ENCODE measurements around the gene LASP1. TPM values are rescaled to one million over a fixed set of nuclear protein-coding genes. Genes with fewer than 3 reads are reported as not detected.

Gene LASP1
- total RNA-seq, 2 experiments from 2014 or later, result 268 to 276 TPM

DNA sequence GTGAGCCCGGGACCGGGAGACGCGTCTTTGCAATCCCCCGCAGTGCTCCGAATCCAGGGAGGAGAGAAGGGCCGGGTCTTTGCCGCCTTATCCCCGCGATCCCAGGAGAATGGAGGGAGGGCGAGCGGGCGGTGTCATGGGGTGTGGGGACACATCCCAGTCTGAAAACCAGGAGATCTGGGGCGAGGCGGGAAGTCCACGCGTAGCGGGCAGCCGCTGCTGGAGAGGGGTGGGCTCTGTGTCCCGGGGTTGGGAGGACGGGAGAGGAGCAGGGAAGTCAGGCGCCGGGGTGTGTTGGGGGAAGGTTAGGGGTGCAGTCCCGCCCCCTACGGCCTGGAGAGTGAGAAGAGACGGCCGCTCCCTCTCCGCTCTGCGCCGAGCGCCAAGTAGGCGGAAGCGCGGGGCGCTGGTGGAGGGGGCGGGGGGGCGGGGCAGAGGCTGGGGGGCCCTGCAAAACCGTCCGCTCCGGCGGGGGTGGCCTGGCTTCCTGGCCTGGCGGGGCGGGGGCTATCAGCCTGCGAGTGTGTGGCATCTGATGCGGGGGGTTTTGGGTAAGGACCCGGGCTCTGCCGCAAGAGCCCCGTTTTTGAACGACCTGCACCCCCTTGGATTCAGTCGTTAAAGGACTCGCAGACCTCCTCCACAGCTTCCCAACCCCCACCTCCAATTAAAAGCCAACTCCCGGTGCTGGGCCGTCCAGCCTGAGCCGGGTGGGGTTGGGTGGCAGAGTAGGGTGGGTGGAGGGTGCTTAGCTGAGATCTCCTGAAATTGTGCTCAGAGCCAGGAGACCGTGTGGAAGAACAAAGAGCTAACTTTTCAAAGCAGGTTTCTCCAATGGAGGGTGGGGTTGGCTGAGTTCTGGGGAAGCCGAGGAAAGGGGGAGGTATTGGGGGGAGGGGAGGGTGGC is 654 bp downstream of the LASP1 start:
- ChIA-PET POLR2A (interaction anchor here (0.8 to 5.9 kb wide), 15 partner anchors 10 to 284 kb away, joined by 3 to 113 read pairs (median 7); partner anchors contain the start of genes CWC25, FBXO47, LASP1NB and RPL23), CTCF (interaction anchor here (0.8 to 8.3 kb wide), 17 partner anchors 11 to 304 kb away, joined by 4 to 82 read pairs (median 8); partner anchors contain the start of genes LASP1NB, PLXDC1, PSMB3 and RPL23)

DNA sequence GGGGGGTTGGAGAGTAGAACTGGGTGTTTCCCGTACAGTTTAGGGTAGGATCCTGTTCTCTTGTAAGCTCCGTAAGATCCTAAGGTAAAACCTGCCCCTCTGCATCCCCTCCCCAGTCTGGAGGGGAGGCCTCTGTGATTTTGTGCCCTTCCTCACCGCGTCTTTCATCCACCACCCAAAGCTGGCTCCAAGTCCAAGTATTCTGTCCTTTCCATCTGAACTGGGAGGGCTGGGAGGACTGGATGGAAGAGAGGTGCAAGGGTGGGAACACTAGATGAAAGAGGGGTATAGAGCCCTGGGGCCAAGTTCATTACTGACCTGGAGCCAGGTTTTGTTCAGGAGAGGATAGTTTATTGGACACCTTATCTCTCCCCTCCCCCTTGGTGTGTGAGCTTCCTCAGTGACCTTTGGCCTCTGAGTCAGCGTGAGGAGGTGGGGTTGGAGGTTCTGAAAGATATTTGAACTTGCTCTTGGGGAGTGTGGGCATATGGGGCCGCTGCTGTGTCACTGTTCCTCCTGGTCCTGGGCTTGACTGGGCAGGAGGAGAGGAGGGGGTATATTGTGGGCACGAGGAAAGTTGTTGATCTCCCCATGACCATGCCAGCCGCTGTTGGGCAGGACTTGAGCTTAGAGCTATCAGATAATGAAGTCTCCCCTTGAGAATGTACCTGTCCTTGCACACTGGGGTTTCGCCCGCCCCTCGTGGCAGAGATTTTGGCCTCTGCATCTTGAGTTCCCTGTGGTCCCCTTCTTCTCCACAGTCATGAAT is 1.6 kb downstream of the LASP1 start:
- POLR2A ChIA-PET, result interaction anchor here (0.8 to 5.9 kb wide), 10 partner anchors 10 to 54 kb away, joined by 3 to 113 read pairs (median 6); partner anchors contain the start of genes LASP1NB and RPL23
- CTCF ChIA-PET, result interaction anchor here (0.8 to 8.3 kb wide), 13 partner anchors 10 to 303 kb away, joined by 3 to 82 read pairs (median 12); partner anchors contain the start of genes LASP1NB, PLXDC1 and RPL23
- Mint-ChIP-seq H3K4me1 (ENCODE audit: low read depth) (peaks cover 66% of the 10 kb centered on the region), H3K27ac (peak overlapping the region; percentile 83), H3K36me3 (ENCODE audit: low read depth) (peaks cover 40% of the 10 kb centered on the region), H3K4me3 (peak overlapping the region; percentile 99), H3K9me3 (ENCODE audit: insufficient read depth) (no peaks in the 10 kb centered on the region), H3K27me3 (ENCODE audit: low read depth) (no peaks in the 10 kb centered on the region)
- peak; percentile 15 for ATAC-seq
- peak; percentile 86 for DNase-seq

More for the DNA sequence above, 654 bp downstream of the LASP1 start:
- peaks cover 40% of the 10 kb centered on the region for H3K36me3 Mint-ChIP-seq (ENCODE audit: low read depth)
- ATAC-seq (peak; percentile 55), DNase-seq (peak; percentile 86)
- H3K4me3 Mint-ChIP-seq, result peak overlapping the region; percentile 99
- H3K27me3 Mint-ChIP-seq (ENCODE audit: low read depth), result no peaks in the 10 kb centered on the region
- H3K4me1 Mint-ChIP-seq (ENCODE audit: low read depth), result peaks cover 58% of the 10 kb centered on the region
- H3K27ac Mint-ChIP-seq, result peak overlapping the region; percentile 95
- H3K9me3 Mint-ChIP-seq (ENCODE audit: insufficient read depth), result no peaks in the 10 kb centered on the region

DNA sequence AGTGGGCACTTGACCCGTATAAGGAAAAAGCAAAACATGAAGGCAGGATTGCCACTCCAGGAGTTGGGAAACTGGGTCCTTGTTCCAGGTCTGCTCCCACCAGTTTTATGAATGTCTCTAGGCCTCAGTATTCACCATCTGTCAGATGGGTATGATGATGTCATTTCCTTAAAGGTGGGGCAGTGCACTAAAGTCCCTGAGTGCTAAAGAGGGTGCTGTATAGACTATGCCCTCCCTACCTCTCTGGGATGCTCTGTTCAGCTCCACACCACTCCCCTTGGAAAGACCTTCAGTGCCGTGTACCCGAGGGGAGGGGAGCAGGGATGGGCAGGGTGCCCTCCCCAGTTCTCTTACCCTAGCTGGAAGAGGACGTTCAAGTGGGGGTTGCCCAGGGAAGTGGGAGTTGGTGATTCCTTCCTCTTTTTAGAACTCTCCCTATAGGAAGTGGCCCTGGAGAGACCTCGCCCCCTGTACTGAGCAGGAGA is 2.2 kb downstream of the LASP1 start:
- H3K4me3 Mint-ChIP-seq, result peak overlapping the region; percentile 99
- no peak for DNase-seq
- peaks cover 72% of the 10 kb centered on the region for H3K4me1 Mint-ChIP-seq (ENCODE audit: low read depth)
- H3K36me3 Mint-ChIP-seq (ENCODE audit: low read depth), result peaks cover 46% of the 10 kb centered on the region
- no peaks in the 10 kb centered on the region for H3K9me3 Mint-ChIP-seq (ENCODE audit: insufficient read depth)
- POLR2A ChIA-PET, result interaction anchor here (0.7 to 5.9 kb wide), 10 partner anchors 9 to 52 kb away, joined by 3 to 113 read pairs (median 4); partner anchors contain the start of gene RPL23
- peak overlapping the region; percentile 83 for H3K27ac Mint-ChIP-seq
- no peaks in the 10 kb centered on the region for H3K27me3 Mint-ChIP-seq (ENCODE audit: low read depth)
- CTCF ChIA-PET, result interaction anchor here (1.1 to 8.3 kb wide), 11 partner anchors 10 to 303 kb away, joined by 3 to 82 read pairs (median 9); partner anchors contain the start of genes LASP1NB and PLXDC1
- no peak for ATAC-seq

DNA sequence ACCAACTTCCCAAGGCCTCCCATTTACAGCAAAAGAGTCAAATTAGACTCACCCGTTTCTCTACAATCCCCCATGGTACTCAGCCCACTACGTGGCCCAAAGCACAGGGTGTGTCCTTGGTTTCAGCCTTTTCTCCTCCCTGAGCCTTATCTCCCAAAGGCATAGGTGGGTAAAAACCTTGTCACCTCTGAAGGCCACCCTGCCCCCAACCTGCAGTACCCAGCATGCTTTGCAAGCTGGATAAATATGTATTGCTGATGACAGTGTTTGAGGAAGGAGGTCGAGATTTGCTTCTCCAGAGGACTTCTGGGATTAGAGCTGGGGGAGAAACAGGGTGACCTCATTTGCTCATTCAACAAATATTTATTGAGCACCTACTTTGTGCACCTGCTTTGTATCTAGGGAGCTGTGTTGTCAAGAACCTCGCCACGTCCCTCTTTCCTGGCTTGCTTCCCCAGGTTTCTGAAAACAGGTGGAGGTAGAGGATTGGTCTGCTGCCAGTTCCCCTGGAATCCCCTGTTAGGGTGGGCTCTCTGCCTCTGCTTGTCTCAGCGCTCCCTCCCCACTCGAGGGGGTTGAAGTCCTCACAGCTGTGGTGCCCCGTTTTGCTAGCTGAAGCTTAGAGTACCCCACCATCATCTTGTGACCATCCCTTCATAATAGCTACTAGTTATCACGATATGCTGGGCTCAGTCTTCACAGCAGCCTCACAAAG is 3.0 kb downstream of the LASP1 start:
- Mint-ChIP-seq H3K9me3 (ENCODE audit: insufficient read depth) (no peaks in the 10 kb centered on the region), H3K27me3 (ENCODE audit: low read depth) (no peaks in the 10 kb centered on the region), H3K4me3 (peak overlapping the region; percentile 99), H3K27ac (peak overlapping the region; percentile 83), H3K36me3 (ENCODE audit: low read depth) (peaks cover 50% of the 10 kb centered on the region), H3K4me1 (ENCODE audit: low read depth) (peaks cover 74% of the 10 kb centered on the region)
- ChIA-PET CTCF (interaction anchor here (1.2 to 8.3 kb wide), 6 partner anchors 9 to 280 kb away, joined by 5 to 82 read pairs (median 14); partner anchors contain the start of gene LASP1NB), POLR2A (interaction anchor here (0.6 to 2.4 kb wide), 9 partner anchors 9 to 280 kb away, joined by 3 to 16 read pairs (median 3); partner anchors contain the start of gene RPL23)
- DNase-seq, result no peak
- ATAC-seq, result no peak

DNA sequence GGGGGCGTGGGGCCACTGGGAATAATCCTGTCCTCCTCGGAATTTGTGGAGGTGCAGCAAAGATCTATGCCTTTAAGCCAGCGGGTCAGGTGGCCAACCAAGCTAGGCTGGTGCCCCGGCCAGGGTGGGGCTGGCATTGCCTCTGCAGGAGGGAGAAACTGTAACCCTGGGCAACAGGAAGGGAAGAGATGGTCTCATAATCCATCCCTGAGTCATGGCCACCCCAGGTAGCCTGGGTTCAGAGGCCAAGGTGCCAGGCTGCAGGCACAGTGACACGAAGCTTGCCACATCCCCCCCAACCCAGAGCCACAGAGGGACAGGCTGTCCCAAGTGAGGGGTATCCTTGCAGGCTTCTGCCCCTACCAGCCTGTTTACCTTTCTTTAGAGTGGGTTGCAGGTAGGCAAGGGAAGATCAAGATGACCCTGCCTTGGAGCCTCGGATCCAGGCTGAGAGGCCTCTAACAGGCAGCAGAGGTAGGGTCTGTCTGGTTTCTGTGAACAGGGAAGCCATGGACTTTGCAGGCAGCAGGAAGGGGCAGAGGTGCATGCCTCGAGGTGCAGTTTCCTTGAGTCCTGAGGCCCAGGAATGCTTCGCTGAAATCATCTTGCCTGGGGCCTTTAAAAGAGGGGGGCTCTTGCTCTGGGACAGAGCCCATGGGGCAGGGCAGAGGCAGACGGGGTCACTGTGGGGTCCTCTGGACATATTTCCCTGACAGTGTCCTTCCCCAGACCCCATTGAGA is 4.0 kb downstream of the LASP1 start:
- H3K9me3 Mint-ChIP-seq (ENCODE audit: insufficient read depth), result no peaks in the 10 kb centered on the region
- POLR2A ChIA-PET, result interaction anchor here (0.8 to 2.1 kb wide), 5 partner anchors 8 to 25 kb away, joined by 3 to 9 read pairs (median 5); partner anchors contain the start of gene RPL23
- H3K4me1 Mint-ChIP-seq (ENCODE audit: low read depth), result peaks cover 74% of the 10 kb centered on the region
- H3K27ac Mint-ChIP-seq, result peak overlapping the region; percentile 79
- H3K4me3 Mint-ChIP-seq, result peak overlapping the region; percentile 42
- no peaks in the 10 kb centered on the region for H3K27me3 Mint-ChIP-seq (ENCODE audit: low read depth)
- CTCF ChIA-PET, result interaction anchor here (1.5 to 8.3 kb wide), 2 partner anchors 27 to 279 kb away, joined by 5 to 82 read pairs; no protein-coding TSS in a partner anchor
- DNase-seq, result no peak
- no peak for ATAC-seq
- H3K36me3 Mint-ChIP-seq (ENCODE audit: low read depth), result peaks cover 60% of the 10 kb centered on the region

DNA sequence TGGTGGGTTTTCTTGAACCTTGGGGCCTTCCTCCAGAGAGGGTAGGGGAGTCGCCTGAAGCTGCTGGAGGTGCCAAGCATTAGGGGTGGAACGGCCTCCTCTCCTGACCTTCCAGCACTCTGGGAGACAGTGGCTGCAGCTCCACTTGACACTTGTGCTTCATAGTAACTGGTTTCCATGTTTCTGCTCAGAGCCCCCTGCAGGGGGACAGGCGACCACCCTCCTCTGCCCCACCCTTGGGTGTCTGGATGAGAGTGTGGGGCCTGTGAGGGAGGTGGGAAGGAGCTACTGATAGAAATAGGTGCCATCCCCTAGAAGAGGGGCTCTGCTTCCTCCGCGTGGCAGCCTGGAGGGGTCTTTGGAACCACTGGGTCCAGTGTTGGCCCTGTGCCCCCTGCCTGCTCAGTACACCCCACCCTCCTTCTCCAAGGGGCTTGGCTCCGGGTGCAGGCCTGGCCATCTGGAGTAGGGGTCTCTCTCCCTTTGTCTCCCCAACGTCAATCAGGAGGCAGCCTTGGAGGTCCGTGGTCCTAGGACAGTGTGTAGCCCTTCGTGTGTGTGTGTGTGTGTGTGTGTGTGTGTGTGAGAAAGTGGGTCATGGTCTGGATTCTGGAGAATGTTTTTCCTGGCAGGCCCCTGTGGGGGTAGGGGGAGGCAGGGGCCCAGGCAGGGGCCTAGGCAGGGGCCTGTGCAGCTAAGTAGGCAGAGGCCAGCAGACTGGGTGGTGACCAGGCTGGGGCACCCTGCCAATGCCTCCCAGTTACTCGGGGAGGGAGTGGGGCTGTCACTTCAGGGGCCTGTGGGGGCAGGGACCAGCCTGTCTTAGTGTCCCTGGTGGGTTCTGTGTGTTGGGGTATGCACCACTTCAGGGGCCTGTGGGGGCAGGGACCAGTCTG is 4.9 kb downstream of the LASP1 start:
- ChIA-PET POLR2A (interaction anchor here (1.2 to 1.5 kb wide), 2 partner anchors 21 to 24 kb away, joined by 4 to 5 read pairs; partner anchors contain the start of gene RPL23), CTCF (no interaction called here)

DNA sequence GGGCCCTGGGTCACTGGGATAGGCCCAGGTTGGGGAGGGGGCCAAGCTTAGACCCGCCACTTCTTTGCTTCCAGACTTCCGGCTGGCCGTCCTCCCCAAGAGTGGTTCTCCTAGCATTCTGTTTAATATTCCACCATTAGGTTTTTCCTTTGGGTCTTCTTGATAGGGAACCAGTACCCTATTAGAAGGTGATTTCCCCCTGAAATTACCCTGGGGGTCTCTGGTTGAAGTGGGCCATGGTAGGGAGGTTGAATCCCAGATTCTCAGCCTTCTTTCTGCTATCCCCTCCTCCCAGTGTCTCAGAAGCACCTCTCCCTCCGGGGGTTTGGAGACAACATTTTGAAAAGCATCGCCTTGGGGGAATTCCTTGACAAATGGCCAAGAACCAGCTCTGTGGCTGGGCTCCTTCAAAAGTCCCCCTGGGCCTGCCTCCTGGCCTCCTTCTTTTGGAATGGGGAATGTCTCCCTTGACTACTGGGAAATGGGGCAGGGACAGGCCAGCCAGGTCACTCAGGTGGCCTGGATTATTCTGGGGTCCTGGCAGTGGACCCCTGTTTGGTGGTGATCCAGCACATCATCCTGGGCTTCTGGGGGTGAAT is 5.7 kb downstream of the LASP1 start:
- Mint-ChIP-seq H3K27me3 (ENCODE audit: low read depth) (no peaks in the 10 kb centered on the region), H3K36me3 (ENCODE audit: low read depth) (peaks cover 68% of the 10 kb centered on the region), H3K9me3 (ENCODE audit: insufficient read depth) (no peaks in the 10 kb centered on the region), H3K27ac (peak overlapping the region; percentile 75), H3K4me3 (peak overlapping the region; percentile 25), H3K4me1 (ENCODE audit: low read depth) (peaks cover 87% of the 10 kb centered on the region)
- ATAC-seq, result no peak
- DNase-seq, result no peak
- ChIA-PET CTCF (interaction anchor here (1.3 to 1.9 kb wide), 2 partner anchors 8 to 289 kb away, joined by 3 to 6 read pairs; no protein-coding TSS in a partner anchor), POLR2A (interaction anchor here (1.2 kb wide), 1 partner anchor 22 kb away, joined by 4 read pairs; the partner anchor contains the start of gene RPL23)

More for the DNA sequence above, 4.9 kb downstream of the LASP1 start:
- peaks cover 78% of the 10 kb centered on the region for H3K4me1 Mint-ChIP-seq (ENCODE audit: low read depth)
- DNase-seq, result no peak
- peak overlapping the region; percentile 75 for H3K27ac Mint-ChIP-seq
- ATAC-seq, result no peak
- peaks cover 64% of the 10 kb centered on the region for H3K36me3 Mint-ChIP-seq (ENCODE audit: low read depth)
- H3K4me3 Mint-ChIP-seq, result peak overlapping the region; percentile 25
- H3K27me3 Mint-ChIP-seq (ENCODE audit: low read depth), result no peaks in the 10 kb centered on the region
- H3K9me3 Mint-ChIP-seq (ENCODE audit: insufficient read depth), result no peaks in the 10 kb centered on the region

DNA sequence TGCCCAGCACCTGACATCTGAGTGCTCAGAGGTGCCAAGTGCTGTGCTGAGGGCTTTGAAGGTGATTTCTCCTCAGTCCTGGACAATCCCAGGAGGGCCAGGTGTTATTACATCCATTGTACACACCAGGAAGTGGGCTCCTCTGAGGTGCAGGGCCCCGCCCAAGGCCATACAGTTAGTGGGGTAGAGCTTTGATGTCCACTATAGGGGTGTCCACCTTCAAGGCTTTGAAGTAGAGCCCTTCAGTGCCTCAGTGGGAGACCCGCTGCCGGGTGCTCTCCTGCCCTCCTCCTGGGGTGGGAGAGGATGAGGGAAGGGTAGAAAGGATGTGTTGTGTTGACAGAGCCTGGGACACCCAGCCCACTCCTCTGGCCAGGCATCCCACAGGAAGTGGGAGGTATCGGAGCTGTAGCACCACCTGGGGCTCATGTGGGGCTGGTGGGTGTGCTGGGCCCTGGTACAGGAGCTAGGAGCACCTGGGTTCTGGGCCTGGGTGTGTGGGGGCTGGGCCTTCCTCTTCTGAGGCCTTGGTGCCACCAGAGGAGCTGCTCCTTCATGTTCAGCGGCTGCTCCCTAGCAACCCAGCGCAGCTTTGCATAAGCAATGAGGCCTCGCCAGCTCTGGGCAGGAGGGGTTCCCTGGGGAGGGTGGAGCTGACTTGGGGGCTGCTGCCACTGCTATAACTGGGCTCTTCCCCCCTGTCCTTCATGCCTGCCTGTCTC is 7.4 kb downstream of the LASP1 start:
- Mint-ChIP-seq H3K36me3 (ENCODE audit: low read depth) (peaks cover 70% of the 10 kb centered on the region), H3K4me3 (peak overlapping the region; percentile 62), H3K9me3 (ENCODE audit: insufficient read depth) (no peaks in the 10 kb centered on the region), H3K4me1 (ENCODE audit: low read depth) (peaks cover 95% of the 10 kb centered on the region), H3K27ac (peak overlapping the region; percentile 87), H3K27me3 (ENCODE audit: low read depth) (no peaks in the 10 kb centered on the region)
- peak; percentile 75 for DNase-seq
- CTCF ChIA-PET, result interaction anchor here (0.9 to 1.9 kb wide), 7 partner anchors 10 to 298 kb away, joined by 3 to 6 read pairs (median 4); partner anchors contain the start of genes LASP1NB and RPL23
- ATAC-seq, result peak; percentile 70
- POLR2A ChIA-PET, result interaction anchor here (0.7 to 1.5 kb wide), 5 partner anchors 8 to 48 kb away, joined by 3 to 7 read pairs (median 4); partner anchors contain the start of genes LASP1 and LASP1NB
